Ovary (tissue), 9 donors: Measurements from ENCODE around the gene GRIK5. TPM values are rescaled to one million over a fixed set of nuclear protein-coding genes. Genes with fewer than 3 reads are reported as not detected.

ENCODE experiments used
- DNase-seq, 5 donors: peaks; one replicate each; pipeline ENCODE4 v3.0.0-alpha.2; 2019 to 2020
- H3K27ac ChIP-seq, 2 donors: fragments of 200-600 bp; one replicate each; pipeline versions ENCODE4 v1.5.1 to v1.8.0; 2019 to 2022
- H3K27me3 ChIP-seq: fragments of 200-600 bp; one replicate; pipeline ENCODE4 v1.8.0; 2022
- H3K36me3 ChIP-seq: fragments of 200-600 bp; sonication (generic); one replicate; pipeline ENCODE4 v1.5.1; 2019
- H3K4me1 ChIP-seq: one replicate; pipeline ENCODE4 v1.8.1; 2013; ENCODE audit warnings: mild to moderate bottlenecking, moderate library complexity; ENCODE audit not compliant: insufficient read depth
- H3K4me3 ChIP-seq: fragments of 200-600 bp; sonication (generic); one replicate; pipeline ENCODE4 v1.5.1; 2017
- H3K9me3 ChIP-seq, 2 donors: fragments of 200-600 bp in 1 of 2; sonication (generic) in 1 of 2; one replicate each; pipeline versions ENCODE4 v1.5.1 to v1.8.1; 2013 to 2019; ENCODE audit warnings: mild to moderate bottlenecking in 1 of 2, moderate library complexity in 1 of 2
- EP300 ChIP-seq: sonication (generic); formaldehyde crosslinking; IDR thresholded peaks from one replicate; pipeline ENCODE4 v1.6.1; 2017; ENCODE audit warnings: antibody characterized with exemption
- POLR2A ChIP-seq: fragments of 450-650 bp; IDR thresholded peaks from one replicate; pipeline ENCODE4 v1.6.1; 2017; ENCODE audit warnings: antibody characterized with exemption, mild to moderate bottlenecking, moderate library complexity
- WGBS, 3 donors: extraction: QIAGEN DNeasy Blood & Tissue Kit in 1 of 3; methylation state at CpG; one replicate each; pipeline versions ENCODE4 v1.1.5 to v1.1.7; 2013 to 2017; 5-methylcytosine and 5-hydroxymethylcytosine counted together
- intact Hi-C, 4 donors: fragments of 100-400 bp; cut with DNase I; formaldehyde crosslinking; loops; one replicate each; pipeline versions ENCODE4 v1.11.0 to v1.15.1; 2022 to 2023
- polyA plus RNA-seq, 2 donors: library from polyadenylated mRNA; stranded (reverse); fragments of 200-250 nt in 1 of 2; fragments of 350-450 nt in 1 of 2; fragmentation: Illumina TruSeq in 1 of 2; extraction: RNeasy Lipid Tissue Mini Kit (QIAGEN cat#74804) in 1 of 2; gene quantifications; one replicate each; pipeline ENCODE4 v1.2.3, GENCODE V29; 2013 to 2014
- total RNA-seq, 7 donors: library from RNA; depleted of rRNA in 2 of 7; stranded (reverse); fragments of >200 nt in 2 of 7; fragmentation: NEBNext Ultra II Directional in 3 of 7; extraction: Animal tissue kit (Norgen Biotek cat#: 25700) in 3 of 7; gene quantifications; one replicate each; pipeline versions ENCODE4 v1.1.0 to v1.2.4, GENCODE V29; 2016 to 2023
- TF ChIP-seq, protein P1 (sequence below), 3 donors: fragments of 450-650 bp in 2 of 3; fragments of 200-600 bp in 1 of 3; IDR thresholded peaks; one replicate each; pipeline versions ENCODE4 v1.5.1 to v1.8.0; 2016 to 2022; ENCODE audit warnings: antibody characterized with exemption in 3 of 3, mild to moderate bottlenecking in 1 of 3
- donor health status: DM: no; HTN: no; CAD: no; lungs with moderate emphysema.
- donor health status: DM: no; HTN: no; CAD: no.
- donor health status: Bipolar disorder and iron deficiency.
- donor health status: DM: yes; HTN: yes; CAD: no.
- donor health status: DM: no; HTN: no; CAD: no.
- donor health status: DM: yes; HTN: yes; CAD: no.

Gene GRIK5
- total and polyA plus RNA-seq, 9 donors, result 1.7 to 16.3 (median 3.7) TPM

DNA sequence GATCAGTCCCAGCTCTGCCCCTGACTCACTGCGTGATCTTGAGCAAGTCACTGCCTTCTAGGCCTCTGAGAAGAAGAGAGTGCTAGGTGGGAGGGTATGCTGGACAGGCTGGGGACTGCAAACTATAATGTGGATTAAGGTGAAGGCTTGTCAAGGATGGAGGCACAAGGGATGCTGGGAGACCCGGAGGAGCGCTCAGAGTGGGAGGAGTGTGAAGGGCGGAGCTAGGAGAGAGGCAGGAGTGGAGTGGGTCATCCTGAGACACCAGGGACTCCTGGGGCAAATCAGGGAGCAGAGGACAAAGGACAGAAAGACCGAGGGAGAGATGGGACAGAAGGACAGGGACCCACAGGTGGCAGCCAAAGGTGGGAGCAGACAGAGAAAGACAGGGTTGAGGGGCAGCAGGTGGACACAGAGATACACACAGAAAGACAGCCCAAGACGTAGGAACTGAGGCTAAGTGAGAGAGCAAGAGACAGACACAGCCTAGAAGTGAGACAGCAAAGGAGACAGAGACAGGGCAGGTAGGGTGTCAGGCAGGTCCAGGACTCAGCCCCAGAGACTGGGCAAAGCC lies 2.6 kb downstream of the GRIK5 start:
- H3K36me3 ChIP-seq, result no peaks in the 10 kb centered on the region
- no peaks in the 10 kb centered on the region for H3K4me1 ChIP-seq
- H3K27ac ChIP-seq, result no peak overlapping the region
- TF ChIP-seq, protein P1, sequence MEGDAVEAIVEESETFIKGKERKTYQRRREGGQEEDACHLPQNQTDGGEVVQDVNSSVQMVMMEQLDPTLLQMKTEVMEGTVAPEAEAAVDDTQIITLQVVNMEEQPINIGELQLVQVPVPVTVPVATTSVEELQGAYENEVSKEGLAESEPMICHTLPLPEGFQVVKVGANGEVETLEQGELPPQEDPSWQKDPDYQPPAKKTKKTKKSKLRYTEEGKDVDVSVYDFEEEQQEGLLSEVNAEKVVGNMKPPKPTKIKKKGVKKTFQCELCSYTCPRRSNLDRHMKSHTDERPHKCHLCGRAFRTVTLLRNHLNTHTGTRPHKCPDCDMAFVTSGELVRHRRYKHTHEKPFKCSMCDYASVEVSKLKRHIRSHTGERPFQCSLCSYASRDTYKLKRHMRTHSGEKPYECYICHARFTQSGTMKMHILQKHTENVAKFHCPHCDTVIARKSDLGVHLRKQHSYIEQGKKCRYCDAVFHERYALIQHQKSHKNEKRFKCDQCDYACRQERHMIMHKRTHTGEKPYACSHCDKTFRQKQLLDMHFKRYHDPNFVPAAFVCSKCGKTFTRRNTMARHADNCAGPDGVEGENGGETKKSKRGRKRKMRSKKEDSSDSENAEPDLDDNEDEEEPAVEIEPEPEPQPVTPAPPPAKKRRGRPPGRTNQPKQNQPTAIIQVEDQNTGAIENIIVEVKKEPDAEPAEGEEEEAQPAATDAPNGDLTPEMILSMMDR (IDR thresholded peaks at IDR 0.05), result no peak
- TF ChIP-seq POLR2A (no peak), EP300 (no peak)
- no peak overlapping the region for H3K4me3 ChIP-seq
- intact Hi-C loops, result no loop called here
- WGBS, 3 donors, result 64 to 72% (median 67%) methylated on average over 6 of the region's 6 CpGs
- no peaks in the 10 kb centered on the region for H3K9me3 ChIP-seq
- DNase-seq, result no peak
- no peaks in the 10 kb centered on the region for H3K27me3 ChIP-seq

- H3K9me3 ChIP-seq, result no peaks in the 10 kb centered on the region
- no peaks in the 10 kb centered on the region for H3K27me3 ChIP-seq
- no peak for DNase-seq
- 43 to 63% (median 47%) methylated on average over 9 of the region's 9 CpGs for WGBS, 3 donors
- TF ChIP-seq POLR2A (no peak), EP300 (no peak)
- TF ChIP-seq, protein P1 (IDR thresholded peaks at IDR 0.05), result no peak
- H3K4me1 ChIP-seq, result no peaks in the 10 kb centered on the region
- intact Hi-C loops, result no loop called here
- H3K4me3 ChIP-seq, result no peak overlapping the region
- no peaks in the 10 kb centered on the region for H3K36me3 ChIP-seq
- no peak overlapping the region for H3K27ac ChIP-seq
Measured at GRCh38 chr19:42066075-42066754, 3.8 kb downstream of the GRIK5 start.

DNA sequence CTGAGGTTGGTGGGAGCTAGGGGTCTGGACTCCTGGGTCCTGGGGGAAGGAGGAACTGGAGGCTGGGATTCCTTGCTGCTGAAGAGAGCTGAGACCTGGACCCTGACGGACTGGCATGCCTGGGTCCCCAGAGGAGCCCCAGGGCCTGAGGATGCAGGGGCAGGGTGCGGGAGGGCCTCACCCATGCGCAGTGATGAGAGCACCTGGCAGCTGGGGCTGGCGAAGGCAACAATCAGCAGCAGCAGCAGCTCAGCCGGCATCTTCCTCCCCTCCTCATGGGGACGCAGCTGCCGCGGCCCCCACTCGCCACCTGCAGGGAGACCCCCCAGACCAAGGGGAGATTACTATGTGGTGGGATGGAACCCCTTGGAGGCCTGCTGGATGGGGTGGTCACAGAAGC lies 4.5 kb downstream of the GRIK5 start:
- 85 to 90% (median 86%) methylated on average over 9 of the region's 9 CpGs for WGBS, 3 donors
- intact Hi-C loops, result no loop called here
- no peaks in the 10 kb centered on the region for H3K9me3 ChIP-seq
- no peaks in the 10 kb centered on the region for H3K27me3 ChIP-seq
- H3K4me1 ChIP-seq, result no peaks in the 10 kb centered on the region
- TF ChIP-seq POLR2A (no peak), EP300 (no peak)
- TF ChIP-seq, protein P1 (IDR thresholded peaks at IDR 0.05), result no peak
- no peak overlapping the region for H3K4me3 ChIP-seq
- H3K36me3 ChIP-seq, result no peaks in the 10 kb centered on the region
- DNase-seq, result no peak
- H3K27ac ChIP-seq, result no peak overlapping the region

- no peaks in the 10 kb centered on the region for H3K9me3 ChIP-seq
- TF ChIP-seq, protein P1 (IDR thresholded peaks at IDR 0.05), result no peak
- TF ChIP-seq POLR2A, result no peak
- TF ChIP-seq EP300, result no peak
- no peak overlapping the region for H3K4me3 ChIP-seq
- H3K4me1 ChIP-seq, result no peaks in the 10 kb centered on the region
- WGBS, 3 donors, result 72 to 91% (median 73%) methylated on average over 13 of the region's 13 CpGs
- H3K27me3 ChIP-seq, result no peaks in the 10 kb centered on the region
- no peak for DNase-seq
- intact Hi-C loops, result no loop called here
- no peaks in the 10 kb centered on the region for H3K36me3 ChIP-seq
- no peak overlapping the region for H3K27ac ChIP-seq
Measured at GRCh38 chr19:42065051-42065450, 5.0 kb downstream of the GRIK5 start.
